ENCODE measurements around the gene INF2. TPM values are rescaled to one million over a fixed set of nuclear protein-coding genes. Genes with fewer than 3 reads are reported as not detected.
A peak's percentile ranks its signal among the peaks of the same experiment; 100 is the strongest.

The INF2 gene
- total RNA-seq, 3 donors from 2014 or later, result 31.0 to 70.9 (median 51.5) TPM

DNA sequence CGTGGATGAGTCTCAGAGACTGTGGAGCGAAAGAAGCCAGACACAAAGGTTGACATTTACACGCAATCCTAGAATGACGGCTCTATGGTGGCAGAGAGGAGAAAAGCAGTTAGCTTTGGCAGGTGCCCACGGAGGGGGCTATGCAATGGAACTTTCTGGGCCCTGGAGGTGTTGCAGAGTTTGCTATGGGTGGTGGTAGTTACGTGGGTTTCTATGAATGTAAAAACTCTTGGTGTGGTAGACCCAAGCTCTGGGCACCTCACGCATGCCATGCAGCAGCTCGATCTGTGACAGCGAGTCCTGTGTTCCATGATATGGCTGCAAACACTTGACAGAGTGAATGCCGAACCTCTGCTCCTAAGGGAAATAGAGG, 5.0 kb upstream of the INF2 start:
- TF ChIP-seq POLR2A (IDR thresholded peaks at IDR 0.05) (no peak), POLR2AphosphoS5 (IDR thresholded peaks at IDR 0.05) (no peak)
- TF ChIP-seq, protein P1, sequence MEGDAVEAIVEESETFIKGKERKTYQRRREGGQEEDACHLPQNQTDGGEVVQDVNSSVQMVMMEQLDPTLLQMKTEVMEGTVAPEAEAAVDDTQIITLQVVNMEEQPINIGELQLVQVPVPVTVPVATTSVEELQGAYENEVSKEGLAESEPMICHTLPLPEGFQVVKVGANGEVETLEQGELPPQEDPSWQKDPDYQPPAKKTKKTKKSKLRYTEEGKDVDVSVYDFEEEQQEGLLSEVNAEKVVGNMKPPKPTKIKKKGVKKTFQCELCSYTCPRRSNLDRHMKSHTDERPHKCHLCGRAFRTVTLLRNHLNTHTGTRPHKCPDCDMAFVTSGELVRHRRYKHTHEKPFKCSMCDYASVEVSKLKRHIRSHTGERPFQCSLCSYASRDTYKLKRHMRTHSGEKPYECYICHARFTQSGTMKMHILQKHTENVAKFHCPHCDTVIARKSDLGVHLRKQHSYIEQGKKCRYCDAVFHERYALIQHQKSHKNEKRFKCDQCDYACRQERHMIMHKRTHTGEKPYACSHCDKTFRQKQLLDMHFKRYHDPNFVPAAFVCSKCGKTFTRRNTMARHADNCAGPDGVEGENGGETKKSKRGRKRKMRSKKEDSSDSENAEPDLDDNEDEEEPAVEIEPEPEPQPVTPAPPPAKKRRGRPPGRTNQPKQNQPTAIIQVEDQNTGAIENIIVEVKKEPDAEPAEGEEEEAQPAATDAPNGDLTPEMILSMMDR (IDR thresholded peaks at IDR 0.05), result no peak
- intact Hi-C loops (cut with DNase I; ENCODE audit: low total_unique reads), result no loop called here
- Histone ChIP-seq H3K4me1 (peaks cover 24 to 46% of the 10 kb centered on the region in 2 donors), H3K27ac (no peak overlapping the region), H3K27me3 (no peaks in the 10 kb centered on the region), H3K36me3 (no peaks in the 10 kb centered on the region), H3K9me3 (no peaks in the 10 kb centered on the region), H3K4me3 (no peak overlapping the region)
- DNase-seq (ENCODE audit: low spot score in 2 of 2), result no peak

DNA sequence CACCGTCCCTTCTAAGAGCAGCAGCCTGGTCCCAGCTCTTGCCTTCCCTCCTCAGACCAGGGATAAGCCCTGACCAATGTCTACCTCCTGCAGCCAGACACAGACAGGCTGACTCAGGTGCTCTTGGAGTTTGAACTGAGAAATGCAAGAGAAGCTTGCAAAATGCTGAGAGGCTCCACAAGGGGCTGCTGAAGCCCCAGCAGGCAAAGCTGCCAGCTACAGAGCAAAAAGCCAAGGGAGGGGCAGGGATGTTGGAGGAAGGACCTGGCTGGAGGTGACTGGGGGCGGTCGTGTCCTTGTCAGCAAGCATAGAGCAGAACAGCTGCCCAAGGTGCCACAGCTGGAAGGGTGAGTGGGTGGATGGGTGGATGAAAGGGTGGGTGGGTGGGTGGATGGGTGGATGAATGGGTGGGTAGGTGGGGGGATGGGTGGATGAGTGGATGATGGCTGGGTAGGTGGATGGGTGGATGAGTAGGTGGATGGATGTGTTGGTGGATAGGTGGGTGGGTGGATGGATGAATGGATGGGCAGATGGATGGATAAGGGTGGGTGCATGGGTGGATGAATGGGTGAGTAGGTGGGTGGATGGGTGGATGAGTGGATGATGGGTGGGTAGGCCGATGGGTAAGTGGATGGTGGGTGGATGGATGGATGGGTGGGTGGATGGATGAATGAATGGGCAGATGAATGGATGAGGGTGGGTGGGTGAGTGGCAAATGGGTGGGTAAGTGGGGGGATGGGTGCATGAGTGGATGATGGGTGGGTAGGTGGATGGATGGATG, 4.0 kb upstream of the INF2 start:
- Histone ChIP-seq H3K27ac (no peak overlapping the region), H3K4me3 (no peak overlapping the region), H3K36me3 (no peaks in the 10 kb centered on the region), H3K4me1 (peaks cover 24 to 46% of the 10 kb centered on the region in 2 donors), H3K27me3 (no peaks in the 10 kb centered on the region), H3K9me3 (no peaks in the 10 kb centered on the region)
- TF ChIP-seq POLR2AphosphoS5 (IDR thresholded peaks at IDR 0.05) (no peak), POLR2A (IDR thresholded peaks at IDR 0.05) (no peak)
- TF ChIP-seq, protein P1 (IDR thresholded peaks at IDR 0.05), result no peak
- DNase-seq (ENCODE audit: low spot score in 2 of 2), result no peak
- intact Hi-C loops (cut with DNase I; ENCODE audit: low total_unique reads), result no loop called here

DNA sequence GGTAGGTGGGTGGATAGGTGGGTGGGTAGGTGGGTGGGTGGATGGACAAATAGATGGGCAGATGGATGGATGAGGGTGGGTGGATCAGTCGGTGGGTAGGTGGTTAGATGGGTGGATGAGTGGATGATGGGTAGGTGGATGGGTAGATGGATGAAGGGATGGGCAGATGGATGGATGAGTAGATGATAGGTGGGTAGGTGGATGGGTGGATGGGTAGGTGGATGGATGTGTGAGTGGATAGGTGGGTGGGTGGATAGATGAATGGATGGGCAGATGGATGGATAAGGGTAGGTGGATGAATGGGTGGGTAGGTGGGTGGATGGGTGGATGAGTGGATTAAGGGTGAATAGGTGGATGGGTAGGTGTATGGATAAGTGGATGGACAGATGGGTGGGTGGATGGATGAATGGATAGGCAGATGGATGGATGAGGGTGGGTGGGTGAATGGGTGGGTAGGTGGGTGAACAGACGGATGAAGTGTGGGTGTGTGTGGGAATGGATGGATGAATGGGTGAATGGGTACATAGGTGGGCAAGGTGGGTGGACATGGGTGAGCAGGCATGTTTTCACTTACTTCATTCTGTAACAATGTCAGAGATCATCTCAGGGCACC, 3.3 kb upstream of the INF2 start:
- TF ChIP-seq, protein P1 (IDR thresholded peaks at IDR 0.05), result no peak
- no peak for TF ChIP-seq POLR2A (IDR thresholded peaks at IDR 0.05)
- no peak for TF ChIP-seq POLR2AphosphoS5 (IDR thresholded peaks at IDR 0.05)
- intact Hi-C loops (cut with DNase I; ENCODE audit: low total_unique reads), result loop anchor here (2.0 kb wide), 1 partner anchor 55 kb away; no protein-coding TSS in a partner anchor
- H3K27me3 ChIP-seq, result no peaks in the 10 kb centered on the region
- no peak overlapping the region for H3K27ac ChIP-seq
- no peak for DNase-seq (ENCODE audit: low spot score in 2 of 2)
- peaks cover 27 to 50% of the 10 kb centered on the region in 2 donors for H3K4me1 ChIP-seq
- no peaks in the 10 kb centered on the region for H3K9me3 ChIP-seq
- no peaks in the 10 kb centered on the region for H3K36me3 ChIP-seq
- H3K4me3 ChIP-seq, result no peak overlapping the region

DNA sequence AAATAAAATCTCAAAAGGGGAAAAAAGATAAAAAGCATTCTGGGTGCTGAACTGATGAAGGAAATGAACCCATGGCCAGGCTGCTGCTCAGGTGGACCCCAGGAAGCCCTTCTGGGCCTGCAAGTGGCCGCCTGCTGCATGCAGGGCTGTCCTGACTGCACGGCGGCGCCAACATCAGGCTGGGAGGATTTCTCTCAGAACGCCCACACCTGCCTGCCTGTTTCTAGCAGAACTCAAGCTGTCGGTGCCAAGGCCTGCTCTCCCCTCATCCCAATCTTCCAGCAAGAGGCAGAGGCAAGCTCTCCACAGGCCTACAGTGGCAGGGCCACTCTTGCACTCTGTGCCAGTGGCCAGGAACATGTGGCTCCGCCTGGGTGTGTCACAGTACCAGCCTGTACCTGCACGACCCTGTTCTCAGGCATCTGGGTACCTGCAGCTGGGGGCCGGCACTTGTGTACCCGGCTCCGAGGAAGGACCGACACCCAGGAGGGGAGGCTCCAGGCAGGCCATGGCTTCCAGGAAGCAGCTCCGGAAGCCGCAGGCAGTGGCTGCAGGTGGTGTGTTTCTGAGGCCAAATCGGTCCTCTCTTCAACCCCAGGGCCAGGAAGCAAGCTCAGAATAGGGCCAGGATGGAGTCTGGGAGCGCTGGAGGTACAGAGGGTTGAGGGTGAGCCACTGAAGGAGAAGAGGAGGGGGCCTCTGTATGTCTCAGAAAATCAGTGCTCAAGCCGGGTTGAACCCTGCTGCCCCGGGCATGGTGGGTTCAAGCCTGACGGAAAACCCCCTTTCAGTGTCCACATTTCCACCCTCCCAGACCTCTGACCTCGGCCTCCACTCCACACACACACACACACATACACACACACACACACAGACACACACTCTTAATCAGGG, 2.5 kb upstream of the INF2 start:
- TF ChIP-seq POLR2A (IDR thresholded peaks at IDR 0.05) (no peak), POLR2AphosphoS5 (IDR thresholded peaks at IDR 0.05) (no peak)
- TF ChIP-seq, protein P1 (IDR thresholded peaks at IDR 0.05), result no peak
- H3K36me3 ChIP-seq, result no peaks in the 10 kb centered on the region
- H3K27me3 ChIP-seq, result no peaks in the 10 kb centered on the region
- H3K9me3 ChIP-seq, result no peaks in the 10 kb centered on the region
- peaks cover 24 to 49% of the 10 kb centered on the region in 2 donors for H3K4me1 ChIP-seq
- H3K4me3 ChIP-seq, result no peak overlapping the region
- intact Hi-C loops (cut with DNase I; ENCODE audit: low total_unique reads), result loop anchor here (2.0 kb wide), 1 partner anchor 54 kb away; no protein-coding TSS in a partner anchor
- H3K27ac ChIP-seq, result peak overlapping the region; percentile 90 to 91
- no peak for DNase-seq (ENCODE audit: low spot score in 2 of 2)
